ENCODE results near the gene AGMO.

- TF ChIP-seq CTCF (IDR thresholded peaks at IDR 0.05) (no peak), POLR2AphosphoS5 (IDR thresholded peaks at IDR 0.05; ENCODE audit: low read depth, low read length) (no peak), SIN3A (IDR thresholded peaks at IDR 0.05; ENCODE audit: borderline replicate concordance, insufficient read depth, low read depth, low read length) (no peak)
Observed at GRCh38 chr7:15252181-15252580, 309.6 kb downstream of the AGMO start.

All from Panc1 (cell line).